ENCODE results near the gene AFF3.
A peak's percentile ranks its signal among the peaks of the same experiment; 100 is the strongest.

The AFF3 gene

DNA sequence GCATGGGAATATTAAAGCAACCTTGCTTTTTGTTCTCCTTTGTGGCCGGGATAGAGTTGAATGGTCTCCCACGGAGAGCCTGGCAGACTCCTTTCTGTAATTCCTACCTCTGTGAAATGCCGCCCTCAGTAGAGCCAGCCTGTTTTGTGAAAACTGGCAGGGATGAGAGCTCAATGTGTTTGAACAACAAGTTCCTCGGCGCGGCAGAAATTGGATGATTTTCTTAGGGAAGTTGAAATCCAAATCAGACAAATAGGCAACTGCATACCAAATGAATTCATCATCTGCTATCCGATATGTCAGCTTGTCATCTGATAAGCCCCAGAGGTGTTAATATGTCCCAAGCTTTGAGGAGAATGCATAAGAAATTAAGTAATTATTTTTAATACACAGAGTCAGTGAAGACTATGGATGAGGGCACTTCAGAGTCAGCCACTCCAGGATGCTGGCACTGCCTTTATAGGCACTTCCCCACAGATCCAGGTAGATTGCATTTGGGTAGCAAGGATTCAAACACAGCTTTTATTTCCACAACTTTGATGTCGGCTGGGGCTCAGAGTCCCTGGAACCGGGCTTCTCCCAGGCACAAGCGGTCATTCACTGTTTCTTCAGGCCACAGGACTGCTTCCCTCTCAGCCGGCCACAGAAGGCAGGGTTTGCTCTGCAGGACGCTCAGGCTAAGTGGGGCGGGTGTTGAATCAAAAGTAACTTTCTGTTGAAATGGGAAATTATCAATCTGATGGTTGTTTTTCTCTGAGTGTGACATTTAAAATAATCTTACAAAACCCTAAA lies 569.8 kb downstream of the AFF3 start:
- DNase-seq = peak; percentile 4

DNA sequence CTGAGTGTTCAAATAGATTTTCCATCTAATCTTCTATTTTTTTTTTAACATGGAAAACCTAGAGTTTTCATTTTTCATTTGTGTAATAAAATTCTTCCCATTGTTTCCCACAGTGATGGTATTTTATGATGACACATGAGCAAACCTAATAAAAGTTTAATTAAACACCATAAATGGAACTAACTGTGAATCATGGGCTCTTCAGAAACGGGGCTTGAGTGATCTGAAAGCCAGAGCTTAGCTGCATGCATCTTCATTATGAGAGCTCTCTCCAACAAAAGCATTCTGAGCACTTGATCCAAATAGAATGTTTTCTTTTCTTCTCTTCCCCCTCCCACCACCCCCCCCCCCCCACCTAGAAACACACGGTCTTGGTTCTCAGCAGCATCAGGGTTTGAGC lies 570.4 kb downstream of the AFF3 start:
- peak; percentile 31 for DNase-seq

DNA sequence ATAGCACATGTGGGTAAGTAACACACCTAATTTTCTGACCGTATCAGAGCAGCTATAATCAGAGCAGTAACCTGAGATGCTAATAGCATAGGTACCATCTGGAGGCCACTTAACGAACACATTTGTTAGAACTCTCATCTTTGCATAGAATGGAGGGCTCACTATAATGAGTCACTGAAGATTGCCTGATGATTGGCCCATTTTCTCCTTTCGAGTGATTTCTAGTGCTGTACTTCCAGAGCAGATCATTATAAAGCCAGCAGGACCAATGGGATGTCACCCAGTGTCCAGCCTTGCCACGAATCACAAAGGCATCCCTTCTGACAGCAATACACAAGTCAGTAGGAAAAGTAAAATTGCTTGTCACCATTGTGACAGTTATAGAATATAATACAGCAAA lies 570.9 kb downstream of the AFF3 start:
- no peak for DNase-seq

DNA sequence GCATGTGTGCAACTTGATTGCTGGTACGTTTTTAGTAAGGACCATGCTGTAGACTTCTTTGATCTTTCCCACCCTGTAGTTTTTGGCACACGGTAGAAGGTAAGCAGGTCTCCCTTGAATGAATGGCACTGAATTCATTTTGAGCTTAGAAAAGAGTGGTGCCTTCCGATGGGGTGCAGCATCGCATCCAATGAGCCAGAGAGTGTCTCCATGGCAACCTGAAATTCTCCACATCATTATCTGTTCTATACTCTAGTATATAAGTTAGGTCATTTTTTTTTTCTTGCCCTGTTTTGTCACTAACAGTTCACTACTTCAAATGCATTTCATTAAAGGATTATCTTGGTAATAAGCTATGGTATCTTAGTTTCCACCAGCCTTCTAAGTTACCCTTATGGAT lies 571.4 kb downstream of the AFF3 start:
- no peak for DNase-seq

DNA sequence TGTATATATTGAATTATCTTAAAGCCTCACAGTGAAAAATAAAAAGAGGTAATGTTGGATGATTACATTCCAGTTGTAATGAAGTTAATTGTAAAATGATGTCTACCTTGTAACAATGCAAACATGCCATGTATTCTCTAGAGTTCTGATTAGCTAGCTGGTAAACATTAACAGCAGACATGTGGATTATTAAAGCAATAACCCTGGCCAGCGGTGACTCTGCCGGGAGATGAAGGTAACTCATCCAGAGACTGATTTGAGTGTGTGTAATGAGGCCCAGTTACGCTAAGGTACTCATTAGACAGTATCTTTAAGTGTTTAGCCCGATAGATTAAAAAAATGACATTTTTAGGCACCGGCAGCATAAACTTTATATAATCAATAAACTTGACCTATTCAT lies 573.0 kb downstream of the AFF3 start:
- no peak for DNase-seq

DNA sequence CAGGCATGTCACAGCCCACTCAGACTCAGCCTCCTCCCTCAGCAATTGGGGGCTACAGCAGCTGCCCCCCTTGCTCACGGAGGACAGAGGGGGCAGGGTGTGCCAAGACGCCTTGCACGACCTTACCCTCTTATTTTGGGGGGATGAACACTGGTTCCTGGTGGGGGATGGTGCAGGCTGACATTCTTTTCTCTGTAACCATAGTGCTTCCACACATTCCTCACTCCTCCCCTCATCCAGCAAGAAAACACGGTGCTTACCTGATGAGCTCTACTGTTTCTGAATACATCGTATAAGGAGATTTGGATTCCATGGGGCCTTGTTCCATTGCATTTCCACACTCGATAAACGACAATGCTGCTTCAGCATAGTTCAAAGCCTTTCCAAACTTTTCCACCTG lies 577.2 kb downstream of the AFF3 start:
- no peak for DNase-seq

DNA sequence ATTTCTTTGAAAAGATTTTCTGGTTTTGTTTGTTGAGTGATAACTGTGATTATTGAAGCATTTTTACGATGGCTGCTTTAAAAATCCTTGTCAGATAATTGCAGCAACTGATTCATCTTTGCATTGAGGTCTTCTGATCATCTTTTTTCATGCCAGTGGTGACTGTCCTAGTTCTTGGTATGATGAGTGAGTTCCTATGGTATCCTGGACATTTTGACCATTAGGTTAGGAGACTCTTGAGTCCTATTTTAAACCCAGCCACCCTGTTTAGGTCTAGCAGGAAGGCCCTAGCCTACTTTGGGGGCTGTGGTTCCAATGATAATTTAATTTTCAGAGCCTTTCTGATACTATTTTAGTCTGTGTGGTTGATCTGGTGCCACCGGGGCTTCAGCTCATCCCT lies 579.9 kb downstream of the AFF3 start:
- no peak for DNase-seq

DNA sequence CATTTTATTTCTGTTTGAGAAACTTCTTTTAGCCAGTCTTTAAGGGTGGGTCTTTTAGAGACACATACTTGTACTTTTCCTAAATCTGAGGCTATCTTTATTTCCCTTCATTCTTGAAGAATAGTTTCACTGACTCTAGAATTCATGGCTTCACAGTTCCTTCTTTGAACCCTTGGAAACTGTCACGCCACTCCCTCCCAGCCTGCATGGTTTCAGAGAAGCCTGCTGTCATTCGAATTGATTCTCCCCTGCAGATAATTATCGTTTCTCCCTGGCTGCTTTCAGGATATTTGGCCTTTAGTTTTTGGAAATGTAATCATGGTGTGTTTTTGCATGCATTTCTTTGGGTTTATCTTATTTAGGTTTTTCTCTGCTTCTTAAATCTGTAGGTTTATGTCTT lies 580.6 kb downstream of the AFF3 start:
- no peak for DNase-seq

DNA sequence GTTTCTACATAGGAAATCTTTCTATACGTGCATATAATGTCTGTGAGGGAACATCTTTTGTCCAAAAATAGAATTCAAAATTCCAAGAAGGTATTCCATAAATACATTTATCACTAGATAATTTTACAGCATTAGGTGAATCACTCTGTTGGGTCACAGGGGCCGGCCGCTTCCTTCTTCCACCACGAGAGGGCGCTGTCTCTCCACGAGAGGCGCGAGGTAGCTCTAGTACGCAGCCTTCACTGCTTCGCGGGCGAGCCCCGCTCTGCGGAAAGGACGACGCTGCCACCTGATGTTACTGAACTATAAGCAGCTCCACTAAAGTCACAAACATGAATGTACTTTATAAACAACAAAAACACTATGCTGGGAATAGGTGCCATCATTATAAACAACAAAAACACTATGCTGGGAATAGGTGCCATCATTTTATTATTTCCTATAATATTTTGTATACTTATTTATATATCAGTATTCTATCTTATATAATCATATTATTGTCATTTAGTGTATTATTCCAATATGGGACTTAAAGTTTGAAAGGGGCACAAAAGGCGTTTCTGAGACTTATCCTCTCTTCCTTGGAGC lies 583.2 kb downstream of the AFF3 start:
- DNase-seq = peak; percentile 66

DNA sequence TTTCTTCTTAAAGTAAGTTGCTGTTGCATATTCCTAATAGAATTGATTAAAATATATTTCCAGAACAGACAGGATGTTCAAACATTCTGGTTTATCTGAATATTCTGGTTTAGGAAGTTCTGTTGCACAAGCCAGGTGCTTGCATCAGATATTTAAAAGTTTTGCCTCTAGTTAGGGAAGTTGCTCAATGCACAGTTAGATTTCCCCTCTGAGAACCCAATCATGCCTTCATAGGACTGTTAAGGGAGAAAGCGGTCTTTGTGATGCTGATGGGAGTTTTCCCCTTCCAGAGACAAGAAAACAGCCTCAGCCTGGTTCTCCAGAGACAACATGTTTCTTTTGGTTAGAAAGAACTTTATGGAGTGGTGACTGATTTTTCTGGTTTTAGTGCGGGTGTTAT lies 587.0 kb downstream of the AFF3 start:
- DNase-seq = no peak

DNA sequence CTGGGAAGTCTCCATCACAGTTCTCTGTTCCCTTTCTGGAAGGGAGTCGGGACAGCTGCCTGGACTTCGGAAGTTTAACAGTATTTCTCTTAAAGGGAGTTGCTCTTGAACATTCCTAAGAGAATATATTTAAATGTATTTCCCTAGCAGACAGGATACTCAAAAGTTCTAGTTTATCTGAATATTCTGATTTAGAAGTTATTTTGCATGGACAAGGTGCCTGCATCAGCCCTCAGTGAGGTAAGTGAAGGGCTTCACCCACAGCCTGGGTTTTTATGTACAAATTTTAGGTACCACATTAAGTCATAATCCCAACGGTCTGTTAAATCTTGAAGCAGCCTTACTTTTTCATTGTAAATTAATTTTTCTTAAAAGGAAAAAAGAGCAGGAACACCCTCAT lies 587.5 kb downstream of the AFF3 start:
- no peak for DNase-seq

DNA sequence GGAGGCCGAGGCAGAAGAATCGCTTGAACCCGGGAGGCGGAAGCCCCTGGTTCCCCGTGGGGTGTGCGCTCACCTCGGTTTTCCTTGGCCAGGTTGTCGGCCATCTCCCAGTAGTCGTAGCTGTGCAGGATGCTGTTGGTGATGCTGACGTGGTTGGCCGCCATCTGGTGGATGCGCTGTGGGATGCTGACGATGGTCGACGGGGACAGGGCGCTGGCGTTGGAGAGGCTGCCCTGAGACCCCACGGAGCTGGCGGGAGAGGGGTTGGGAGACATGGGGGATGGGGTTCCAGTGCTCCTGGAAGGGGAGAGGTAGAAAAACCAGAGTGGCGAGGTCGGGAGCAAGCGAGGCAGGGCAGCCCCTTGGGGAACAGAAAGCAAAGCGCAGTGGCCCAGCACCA lies 588.2 kb downstream of the AFF3 start:
- no peak for DNase-seq

DNA sequence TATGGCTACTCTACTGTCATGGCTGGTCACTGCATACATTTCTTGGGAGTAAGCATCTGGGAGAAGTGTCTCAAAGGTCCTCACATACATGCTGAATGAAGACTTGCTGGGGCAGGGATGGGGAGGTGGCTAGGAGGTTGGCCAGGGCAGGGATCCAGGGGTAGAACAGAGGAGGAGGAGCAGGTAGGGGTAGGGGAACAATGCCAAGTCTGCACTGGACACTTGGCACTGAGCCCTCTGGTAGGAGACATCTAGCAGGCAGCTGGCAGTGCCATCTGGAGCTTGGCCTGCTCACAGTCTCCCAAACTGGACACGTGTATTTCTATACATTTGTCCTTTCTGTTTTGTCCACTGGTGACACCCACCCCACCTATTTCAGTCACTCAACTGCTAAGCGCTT lies 589.9 kb downstream of the AFF3 start:
- DNase-seq = no peak

DNA sequence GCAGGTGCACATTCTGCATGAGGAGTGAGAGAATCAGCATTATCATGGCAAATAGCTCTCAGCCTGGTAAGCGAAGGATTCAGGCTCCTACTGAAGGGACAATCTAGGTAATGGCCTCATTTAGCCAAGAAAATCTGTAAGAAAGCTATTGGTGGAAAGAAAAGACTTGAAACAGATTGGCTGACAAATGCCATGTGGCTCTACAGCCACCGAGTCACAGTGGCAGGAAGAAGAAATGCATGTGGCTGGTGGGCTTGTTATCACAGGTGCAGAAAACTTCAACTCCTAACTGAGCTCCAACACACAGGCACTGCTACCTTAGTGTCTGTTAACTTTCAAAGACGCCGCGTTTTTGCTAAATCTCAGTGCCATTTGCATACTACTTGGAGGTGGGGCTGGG lies 592.0 kb downstream of the AFF3 start:
- no peak for DNase-seq

DNA sequence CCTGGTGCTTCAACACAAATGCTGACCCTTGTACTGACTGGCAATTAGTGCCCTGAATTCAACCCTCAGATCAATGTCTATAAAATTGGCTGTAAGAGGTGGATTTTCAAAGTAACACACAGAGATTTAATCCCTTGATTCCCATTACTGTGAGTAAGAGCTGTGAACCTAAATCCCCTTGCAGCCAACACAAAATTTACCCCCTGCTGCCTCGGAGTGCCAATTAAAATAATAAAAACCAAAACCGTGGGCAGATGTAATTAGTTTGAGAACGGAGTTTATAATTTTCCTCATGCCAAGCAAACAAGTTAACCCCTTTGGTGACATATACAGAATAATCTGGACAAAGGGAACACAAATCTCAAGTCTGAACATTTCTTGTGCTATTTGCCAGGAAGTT lies 596.8 kb downstream of the AFF3 start:
- no peak for DNase-seq

DNA sequence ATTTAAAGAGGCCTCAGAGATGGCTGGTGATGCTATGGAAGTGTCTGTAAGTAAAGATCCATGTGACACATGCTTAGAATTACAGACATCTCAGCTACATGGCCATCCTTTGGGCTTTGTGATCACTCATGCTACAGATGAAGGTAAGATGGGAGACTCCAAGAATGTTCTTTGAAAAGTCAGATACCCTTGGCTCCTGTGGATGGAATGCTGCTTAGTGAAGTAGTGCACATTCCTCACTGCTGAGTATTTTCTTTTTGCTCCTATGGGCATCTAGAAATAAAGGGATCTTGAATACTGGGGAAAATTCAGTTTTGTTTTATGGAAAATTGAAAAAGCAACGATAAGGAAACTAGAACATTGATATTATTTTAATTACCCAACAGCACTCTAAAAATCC lies 597.3 kb downstream of the AFF3 start:
- DNase-seq = peak; percentile 53

DNA sequence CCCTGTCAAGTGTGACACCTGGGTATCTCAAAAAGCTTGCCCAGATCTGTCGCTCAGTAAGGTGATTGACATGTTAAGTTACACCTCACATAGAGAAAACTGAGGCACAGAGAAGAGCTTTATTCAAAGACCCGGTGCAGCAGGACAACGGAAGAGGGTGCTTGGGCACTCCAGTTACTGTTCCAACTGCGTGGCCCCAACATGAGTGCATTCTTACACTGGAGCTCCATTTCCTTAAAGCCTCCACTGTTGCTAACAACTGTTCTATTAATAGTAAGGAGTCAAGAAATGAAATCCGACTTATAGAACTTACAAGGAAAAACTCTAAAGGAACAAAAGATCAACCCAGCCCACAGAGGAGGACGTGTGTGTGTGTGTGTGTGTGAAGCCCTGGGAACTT lies 597.8 kb downstream of the AFF3 start:
- no peak for DNase-seq

DNA sequence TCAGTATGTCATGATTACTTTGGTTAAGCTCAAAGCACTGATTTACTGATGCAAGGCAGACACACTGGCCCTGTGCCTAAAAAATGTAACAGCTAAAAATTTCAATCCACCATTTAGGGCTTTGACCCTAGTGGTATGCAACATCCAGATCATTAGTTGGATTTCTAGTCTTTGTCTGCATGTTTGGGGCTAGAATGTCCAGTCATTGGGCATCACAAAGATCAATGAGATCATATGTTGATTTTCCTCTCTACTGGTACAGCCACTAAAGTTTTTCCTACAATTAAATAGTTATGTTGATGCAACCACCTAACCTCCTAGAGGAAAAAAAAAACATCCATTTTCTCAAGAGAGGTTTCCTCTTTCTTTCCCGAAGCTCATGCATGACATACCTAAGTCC lies 599.1 kb downstream of the AFF3 start:
- DNase-seq = peak; percentile 25

DNA sequence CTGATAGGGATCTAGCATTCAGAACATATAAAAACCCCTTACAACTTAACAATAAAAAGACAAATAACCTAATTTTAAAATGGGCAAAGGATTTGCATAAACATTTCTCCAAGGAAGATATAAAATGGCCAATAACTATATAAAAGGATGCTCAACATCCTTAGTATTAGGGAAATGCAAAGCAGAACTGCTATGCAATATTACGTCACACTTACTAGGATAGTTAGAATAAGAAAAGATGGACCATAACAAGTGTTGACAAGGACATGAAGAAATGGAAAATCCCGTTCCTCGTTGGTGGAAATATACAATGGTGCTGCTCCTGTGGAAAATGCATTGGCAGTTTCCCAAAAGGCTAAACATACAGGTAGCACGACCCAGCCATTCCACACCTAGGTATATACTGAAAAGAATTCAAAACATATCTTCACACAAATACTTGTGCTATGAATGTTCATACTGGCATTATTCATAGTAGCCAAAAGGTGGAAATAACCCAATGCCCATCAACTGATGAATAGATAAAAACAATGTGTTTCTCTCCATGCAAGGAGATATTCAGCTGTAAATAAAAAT lies 604.4 kb downstream of the AFF3 start:
- no peak for DNase-seq

DNA sequence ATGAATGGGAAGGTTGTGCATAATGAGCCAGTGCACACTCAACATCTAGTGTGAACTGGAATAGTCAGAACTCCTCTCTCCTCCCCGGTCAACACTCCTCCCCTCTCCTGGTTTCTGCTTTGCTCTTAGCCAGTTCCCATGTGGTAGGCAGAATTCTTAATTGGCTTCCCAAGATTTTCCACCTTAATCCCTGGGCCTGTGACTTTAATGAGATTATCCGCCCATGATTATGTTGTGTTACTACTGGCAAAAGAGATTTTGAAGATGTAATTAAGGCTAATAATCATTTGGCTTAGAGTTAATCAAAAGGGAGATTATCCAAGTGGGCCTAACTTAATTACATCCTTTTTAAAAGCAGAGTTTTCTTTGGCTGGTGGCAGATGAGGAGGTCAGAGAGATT lies 618.3 kb downstream of the AFF3 start:
- no peak for DNase-seq

DNA sequence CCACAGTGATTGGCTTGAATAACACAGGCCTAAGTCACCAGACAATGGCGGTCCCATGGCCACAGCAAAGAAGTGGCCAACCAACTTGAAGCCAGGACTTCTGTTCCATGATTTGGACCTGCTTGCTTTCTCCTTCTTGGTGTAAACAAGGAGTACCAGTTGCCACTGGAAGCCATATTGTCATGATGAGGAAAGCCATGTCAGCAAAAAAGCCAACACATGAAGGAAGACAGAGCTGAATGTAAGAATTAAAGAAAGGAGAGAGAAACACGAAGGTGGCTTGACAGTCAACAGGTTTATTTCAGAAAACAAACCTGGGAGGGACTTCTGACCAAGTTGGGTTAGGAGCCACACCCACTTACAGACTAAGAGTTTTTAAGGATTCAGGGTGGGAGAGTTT lies 620.2 kb downstream of the AFF3 start:
- DNase-seq = no peak

DNA sequence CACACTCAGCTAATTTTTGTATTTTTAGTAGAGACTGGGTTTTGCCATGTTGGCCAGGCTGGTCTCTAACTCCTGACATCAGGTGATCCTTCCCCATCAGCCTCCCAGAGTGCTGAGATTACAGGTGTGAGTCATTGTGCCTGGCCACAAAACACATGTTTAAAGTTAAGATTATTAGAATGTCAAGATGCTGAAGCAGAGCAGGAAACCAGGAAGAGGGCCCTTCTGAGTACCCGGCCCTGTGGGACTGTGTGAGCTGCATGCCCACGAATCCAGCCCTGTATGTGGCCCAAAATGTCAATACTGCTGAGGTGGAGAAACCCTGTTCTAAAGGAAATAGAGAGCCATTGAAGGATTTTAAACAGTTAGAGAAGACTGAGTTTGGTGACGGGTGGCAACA lies 621.6 kb downstream of the AFF3 start:
- no peak for DNase-seq

DNA sequence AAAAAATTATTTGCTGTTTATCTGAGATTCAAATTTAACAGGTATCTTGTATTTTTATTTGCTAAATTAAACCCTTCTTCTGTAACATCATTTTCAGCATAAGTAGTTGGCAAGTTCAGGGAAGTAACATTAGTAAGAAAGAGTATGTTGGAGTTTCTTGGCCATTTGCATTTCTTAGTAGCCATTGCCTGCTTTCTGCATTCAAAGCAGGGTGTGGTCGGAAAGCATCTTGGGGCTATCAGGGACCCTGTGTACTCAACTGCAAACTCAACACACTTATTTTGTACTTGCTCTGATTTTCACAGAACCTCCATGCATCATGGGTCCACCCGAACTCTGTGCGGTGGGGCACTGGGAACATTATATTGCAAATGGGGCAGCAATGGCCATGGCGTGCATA lies 622.2 kb downstream of the AFF3 start:
- DNase-seq = no peak

DNA sequence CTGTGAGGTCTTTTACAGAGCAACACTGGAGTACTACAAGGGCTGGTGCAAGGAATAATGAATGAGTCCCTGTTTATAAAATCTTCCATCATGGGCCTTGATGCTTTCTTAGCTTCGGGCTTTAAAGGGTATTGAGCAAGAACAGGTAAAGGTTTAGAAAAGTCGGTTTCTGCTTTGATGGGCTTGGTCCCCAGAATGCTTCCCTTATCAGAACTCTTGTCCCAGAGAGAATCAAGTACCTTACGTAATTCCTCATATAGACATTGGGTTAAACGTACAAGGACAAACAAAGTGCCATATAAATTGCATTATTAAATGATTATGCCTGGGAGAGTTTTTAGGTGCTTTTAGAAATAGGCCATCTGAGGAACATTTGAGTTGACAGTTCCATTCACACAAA lies 628.0 kb downstream of the AFF3 start:
- DNase-seq = no peak
